ENCODE data around the gene C21orf91.

The C21orf91 gene

DNA sequence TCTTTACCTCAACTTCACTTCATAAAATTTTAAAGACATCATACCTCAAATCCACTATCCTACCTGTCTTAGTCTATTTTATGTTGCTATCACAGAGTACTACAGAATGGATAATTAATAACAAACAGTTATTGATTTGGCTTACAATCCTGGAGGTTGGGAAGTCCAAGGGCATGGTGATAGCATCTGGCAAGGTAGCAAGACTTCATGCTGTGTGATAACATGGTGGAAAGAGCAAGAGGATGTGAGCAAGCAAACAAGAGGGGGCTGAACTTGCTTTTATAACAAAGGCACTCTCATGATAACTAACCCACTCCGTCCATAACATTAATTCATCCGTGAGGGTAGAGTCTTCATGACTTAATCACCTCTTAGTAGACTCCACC is 33.8 kb downstream of the C21orf91 start:
- H3K27ac ChIP-seq (ENCODE audit: low read depth, low read length), result no peak overlapping the region

DNA sequence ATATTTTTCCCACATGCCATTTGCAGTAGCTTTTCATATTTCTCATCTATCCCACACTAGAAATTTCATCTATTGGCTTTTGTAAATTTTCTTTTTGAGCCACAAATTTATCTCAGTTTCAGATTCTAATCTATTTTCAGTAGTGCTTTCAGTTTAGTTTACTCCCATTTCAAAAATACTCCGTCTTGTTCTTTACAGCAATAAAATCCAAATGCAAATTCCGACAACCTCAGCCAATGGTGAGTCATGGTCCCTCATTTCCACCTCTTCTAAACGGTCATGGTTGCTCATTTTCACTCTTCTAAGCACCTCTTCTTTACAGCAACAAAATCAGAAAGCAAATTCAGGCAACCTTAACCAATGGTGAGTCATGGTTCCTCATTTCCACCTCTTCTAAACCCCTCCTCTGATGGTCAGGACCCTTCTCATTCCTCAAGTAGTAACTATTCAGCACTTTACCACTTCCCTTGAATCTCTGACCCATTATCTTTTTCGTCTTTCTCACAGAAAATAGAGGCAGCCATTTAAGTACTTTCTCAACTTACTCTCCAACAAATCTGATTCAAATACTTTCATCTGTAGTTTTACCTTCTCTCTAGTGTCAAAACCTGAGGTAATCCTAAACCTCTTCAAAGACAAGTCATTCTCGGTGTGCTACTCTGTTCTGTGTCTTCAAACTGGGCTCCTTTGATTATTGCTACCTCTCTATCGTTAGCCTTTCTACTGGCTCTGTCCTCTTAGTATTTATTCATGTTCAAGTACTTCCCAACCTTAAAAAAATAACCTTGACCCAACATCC is 34.4 kb downstream of the C21orf91 start:
- Histone ChIP-seq H3K4me1 (ENCODE audit: control insufficient read depth, insufficient read depth, low read length) (peaks cover 19% of the 10 kb centered on the region; the same call in 1 of the 2 replicates), H3K9me3 (ENCODE audit: control insufficient read depth, insufficient read depth, low read length) (no peaks in the 10 kb centered on the region), H3K9ac (ENCODE audit: low read depth, low read length) (no peak overlapping the region), H3K27ac (ENCODE audit: low read depth, low read length) (no peak overlapping the region), H3K36me3 (ENCODE audit: control insufficient read depth, insufficient read depth, low read length) (peaks cover 19% of the 10 kb centered on the region), H3K4me3 (ENCODE audit: low read depth, low read length) (no peak overlapping the region), H3K27me3 (ENCODE audit: control insufficient read depth, insufficient read depth, low read length) (no peaks in the 10 kb centered on the region)

More for the DNA sequence above, 33.8 kb downstream of the C21orf91 start:
- Histone ChIP-seq H3K9ac (ENCODE audit: low read depth, low read length) (no peak overlapping the region), H3K27me3 (ENCODE audit: control insufficient read depth, insufficient read depth, low read length) (no peaks in the 10 kb centered on the region), H3K4me3 (ENCODE audit: low read depth, low read length) (no peak overlapping the region), H3K36me3 (ENCODE audit: control insufficient read depth, insufficient read depth, low read length) (peaks cover 19% of the 10 kb centered on the region), H3K4me1 (ENCODE audit: control insufficient read depth, insufficient read depth, low read length) (peaks cover 19% of the 10 kb centered on the region; the same call in 1 of the 2 replicates), H3K9me3 (ENCODE audit: control insufficient read depth, insufficient read depth, low read length) (no peaks in the 10 kb centered on the region)

DNA sequence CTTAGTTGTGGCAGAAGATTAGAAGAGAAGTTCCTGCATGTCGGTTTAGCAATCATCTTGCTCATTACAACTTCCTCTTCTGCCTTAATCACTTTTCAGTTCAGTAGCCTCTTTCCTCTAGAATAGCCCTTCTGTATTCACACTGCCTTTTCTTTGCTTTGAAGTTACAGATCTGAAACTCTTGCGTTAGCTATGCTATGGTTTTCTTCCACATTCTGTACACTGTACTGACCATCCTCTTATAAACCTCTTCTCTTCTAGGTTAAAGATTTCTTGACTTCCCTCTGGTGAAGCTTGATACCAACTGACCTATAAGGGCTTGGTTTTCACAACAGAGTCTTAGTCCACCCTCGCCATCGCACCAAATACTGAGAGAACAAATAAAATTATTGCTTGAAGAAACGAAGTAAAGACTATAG is 35.0 kb downstream of the C21orf91 start:
- Histone ChIP-seq H3K9ac (ENCODE audit: low read depth, low read length) (no peak overlapping the region), H3K27me3 (ENCODE audit: control insufficient read depth, insufficient read depth, low read length) (no peaks in the 10 kb centered on the region), H3K4me3 (ENCODE audit: low read depth, low read length) (no peak overlapping the region), H3K36me3 (ENCODE audit: control insufficient read depth, insufficient read depth, low read length) (peaks cover 19% of the 10 kb centered on the region), H3K9me3 (ENCODE audit: control insufficient read depth, insufficient read depth, low read length) (no peaks in the 10 kb centered on the region), H3K27ac (ENCODE audit: low read depth, low read length) (no peak overlapping the region), H3K4me1 (ENCODE audit: control insufficient read depth, insufficient read depth, low read length) (peaks cover 19% of the 10 kb centered on the region; the same call in 1 of the 2 replicates)

DNA sequence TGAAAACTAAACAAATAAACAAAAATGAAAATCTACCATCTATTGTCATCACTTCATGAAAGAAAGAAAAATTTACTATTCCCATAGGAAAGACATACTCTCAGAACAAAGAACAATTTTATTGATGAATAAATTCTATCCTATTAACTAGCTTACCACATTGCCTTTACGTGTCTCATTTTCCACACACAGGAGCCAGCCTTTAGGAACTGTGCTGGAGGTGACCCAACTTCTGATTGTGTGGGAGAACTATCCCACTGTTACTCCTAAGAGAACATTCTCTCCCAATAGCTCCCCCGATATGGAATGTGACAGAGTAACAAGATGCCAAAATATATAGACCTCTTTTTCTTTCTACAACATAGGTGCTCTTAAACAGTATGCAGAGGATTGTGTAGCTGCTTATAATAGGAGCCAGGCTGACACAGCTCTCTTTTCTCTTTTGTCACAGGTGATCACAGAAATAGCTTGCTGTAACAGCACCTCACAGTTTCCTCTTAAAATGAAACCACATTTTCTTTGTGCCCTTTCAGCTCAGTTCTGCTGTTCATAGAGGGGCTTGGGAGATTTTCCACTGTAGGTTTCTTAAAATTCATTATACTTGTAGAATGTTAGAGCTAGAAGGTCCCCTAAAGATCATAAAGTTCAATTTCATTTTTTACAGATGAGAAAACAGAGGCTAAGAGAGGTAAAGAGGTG is 35.5 kb downstream of the C21orf91 start:
- Histone ChIP-seq H3K9me3 (ENCODE audit: control insufficient read depth, insufficient read depth, low read length) (no peaks in the 10 kb centered on the region), H3K9ac (ENCODE audit: low read depth, low read length) (no peak overlapping the region), H3K4me1 (ENCODE audit: control insufficient read depth, insufficient read depth, low read length) (peaks cover 19% of the 10 kb centered on the region; the same call in 1 of the 2 replicates), H3K36me3 (ENCODE audit: control insufficient read depth, insufficient read depth, low read length) (peaks cover 19% of the 10 kb centered on the region), H3K27me3 (ENCODE audit: control insufficient read depth, insufficient read depth, low read length) (no peaks in the 10 kb centered on the region), H3K4me3 (ENCODE audit: low read depth, low read length) (no peak overlapping the region), H3K27ac (ENCODE audit: low read depth, low read length) (no peak overlapping the region)

DNA sequence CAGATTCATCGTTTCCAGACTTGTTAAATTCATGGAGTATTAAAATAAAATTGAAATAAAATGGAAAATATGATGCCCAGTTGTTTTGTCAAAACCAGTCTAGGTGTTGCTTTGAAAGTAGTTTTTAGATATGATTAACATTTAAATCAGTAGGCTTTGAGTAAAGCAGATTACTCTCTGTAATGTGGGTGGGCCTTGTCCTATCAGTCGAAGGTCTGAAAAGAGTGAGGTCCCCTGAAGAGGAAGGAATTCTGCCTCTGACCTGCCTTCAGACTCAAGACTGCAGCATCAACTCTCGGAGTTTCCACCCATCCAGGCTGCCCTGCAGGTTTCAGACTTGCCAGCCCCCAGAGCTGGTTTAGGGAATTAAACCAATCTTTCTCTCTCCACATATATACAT is 36.2 kb downstream of the C21orf91 start:
- Histone ChIP-seq H3K9ac (ENCODE audit: low read depth, low read length) (no peak overlapping the region), H3K9me3 (ENCODE audit: control insufficient read depth, insufficient read depth, low read length) (no peaks in the 10 kb centered on the region), H3K27ac (ENCODE audit: low read depth, low read length) (no peak overlapping the region), H3K36me3 (ENCODE audit: control insufficient read depth, insufficient read depth, low read length) (peaks cover 19% of the 10 kb centered on the region), H3K4me3 (ENCODE audit: low read depth, low read length) (no peak overlapping the region), H3K27me3 (ENCODE audit: control insufficient read depth, insufficient read depth, low read length) (no peaks in the 10 kb centered on the region), H3K4me1 (ENCODE audit: control insufficient read depth, insufficient read depth, low read length) (peaks cover 19% of the 10 kb centered on the region; the same call in 1 of the 2 replicates)

DNA sequence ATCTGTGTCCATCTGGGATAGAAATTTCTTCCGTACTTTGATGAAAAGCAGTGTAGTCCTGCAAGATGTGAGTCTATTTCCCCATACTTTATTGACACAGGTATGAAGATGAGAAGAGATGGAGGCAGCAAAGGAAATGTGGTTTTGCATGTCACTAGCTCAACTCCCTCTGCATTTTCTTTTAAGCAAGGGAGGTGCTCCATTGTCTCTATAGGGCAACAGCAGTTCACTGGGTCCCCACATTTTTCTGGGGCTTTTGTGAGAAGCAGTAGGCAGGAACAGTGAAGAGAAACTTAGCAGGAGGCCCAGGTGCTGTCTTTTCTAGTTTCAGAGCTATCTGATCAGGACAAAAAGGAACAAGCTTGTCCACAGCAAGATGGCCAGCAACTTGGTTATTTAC is 37.1 kb downstream of the C21orf91 start:
- peaks cover 16% of the 10 kb centered on the region for H3K36me3 ChIP-seq (ENCODE audit: control insufficient read depth, insufficient read depth, low read length)
- no peak overlapping the region for H3K4me3 ChIP-seq (ENCODE audit: low read depth, low read length)
- H3K27me3 ChIP-seq (ENCODE audit: control insufficient read depth, insufficient read depth, low read length), result no peaks in the 10 kb centered on the region
- peak overlapping the region; percentile 1 for H3K27ac ChIP-seq (ENCODE audit: low read depth, low read length)
- no peak overlapping the region for H3K9ac ChIP-seq (ENCODE audit: low read depth, low read length)
- peaks cover 19% of the 10 kb centered on the region; the same call in 1 of the 2 replicates for H3K4me1 ChIP-seq (ENCODE audit: control insufficient read depth, insufficient read depth, low read length)
- no peaks in the 10 kb centered on the region for H3K9me3 ChIP-seq (ENCODE audit: control insufficient read depth, insufficient read depth, low read length)

DNA sequence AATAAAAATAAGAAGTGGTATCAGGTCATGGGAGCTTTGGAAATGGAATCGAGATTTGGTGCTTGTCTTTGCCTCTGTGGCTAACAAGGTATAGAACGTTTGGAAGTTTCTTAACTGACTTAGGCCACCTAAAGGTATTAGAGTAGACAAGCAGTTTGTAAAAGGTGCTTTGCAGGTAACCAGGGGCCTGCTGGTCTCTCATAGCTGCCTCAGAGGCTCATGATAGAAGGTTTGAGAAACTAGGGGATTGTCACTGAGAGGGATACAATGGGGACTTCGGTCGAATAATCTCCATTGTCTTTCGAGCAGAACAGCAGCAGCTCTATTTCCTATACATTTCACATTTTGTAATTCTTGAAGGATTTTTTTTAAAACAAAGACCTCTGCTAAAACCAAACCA is 37.6 kb downstream of the C21orf91 start:
- Histone ChIP-seq H3K27ac (ENCODE audit: low read depth, low read length) (no peak overlapping the region), H3K4me3 (ENCODE audit: low read depth, low read length) (no peak overlapping the region), H3K36me3 (ENCODE audit: control insufficient read depth, insufficient read depth, low read length) (peaks cover 11% of the 10 kb centered on the region), H3K27me3 (ENCODE audit: control insufficient read depth, insufficient read depth, low read length) (no peaks in the 10 kb centered on the region), H3K9ac (ENCODE audit: low read depth, low read length) (no peak overlapping the region), H3K4me1 (ENCODE audit: control insufficient read depth, insufficient read depth, low read length) (peaks cover 19% of the 10 kb centered on the region; the same call in 1 of the 2 replicates), H3K9me3 (ENCODE audit: control insufficient read depth, insufficient read depth, low read length) (no peaks in the 10 kb centered on the region)

DNA sequence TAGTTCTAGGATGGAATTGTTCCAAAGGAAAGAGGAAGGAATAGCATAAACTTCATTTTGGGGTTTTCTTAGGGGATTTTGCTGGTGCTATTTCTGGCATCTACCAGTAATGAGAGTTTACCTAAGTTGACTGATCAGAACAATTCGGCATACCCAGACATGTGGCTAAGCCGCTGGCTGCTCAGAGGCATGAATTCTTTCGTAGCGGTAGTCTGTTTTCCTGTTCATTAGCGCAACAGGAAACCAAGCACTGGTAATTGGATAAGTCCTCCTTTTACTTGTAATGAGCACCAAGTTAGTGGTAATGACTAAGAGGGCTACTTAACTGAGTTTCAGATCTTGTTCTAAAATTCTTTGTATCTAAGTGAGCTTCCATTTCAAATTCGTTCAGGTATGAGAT is 38.6 kb downstream of the C21orf91 start:
- H3K27ac ChIP-seq (ENCODE audit: low read depth, low read length), result no peak overlapping the region
- no peak overlapping the region for H3K9ac ChIP-seq (ENCODE audit: low read depth, low read length)
- no peaks in the 10 kb centered on the region for H3K27me3 ChIP-seq (ENCODE audit: control insufficient read depth, insufficient read depth, low read length)
- peaks cover 3% of the 10 kb centered on the region; the same call in 1 of the 2 replicates for H3K36me3 ChIP-seq (ENCODE audit: control insufficient read depth, insufficient read depth, low read length)
- H3K4me3 ChIP-seq (ENCODE audit: low read depth, low read length), result no peak overlapping the region
- H3K4me1 ChIP-seq (ENCODE audit: control insufficient read depth, insufficient read depth, low read length), result peaks cover 19% of the 10 kb centered on the region; the same call in 1 of the 2 replicates
- no peaks in the 10 kb centered on the region for H3K9me3 ChIP-seq (ENCODE audit: control insufficient read depth, insufficient read depth, low read length)

DNA sequence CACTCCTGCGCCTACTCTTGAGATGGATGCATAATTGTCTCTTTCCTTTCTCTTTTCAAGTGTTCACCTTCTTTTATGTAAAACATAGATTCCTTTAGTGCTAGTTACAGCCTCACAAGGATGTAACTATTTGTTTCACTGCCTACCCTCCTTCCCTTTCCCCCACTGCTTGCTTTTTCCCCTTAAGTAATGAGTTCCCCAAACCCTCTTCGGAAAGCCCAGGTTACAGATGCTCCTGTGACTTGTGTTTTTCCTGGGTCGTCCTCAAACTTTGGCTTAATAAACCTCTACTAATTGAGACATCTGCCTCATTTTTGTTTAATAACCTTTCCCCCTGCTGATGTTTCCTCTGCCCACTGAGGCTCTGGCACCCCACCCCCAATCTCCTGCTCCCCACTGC is 39.2 kb downstream of the C21orf91 start:
- Histone ChIP-seq H3K4me3 (ENCODE audit: low read depth, low read length) (no peak overlapping the region), H3K9me3 (ENCODE audit: control insufficient read depth, insufficient read depth, low read length) (no peaks in the 10 kb centered on the region), H3K4me1 (ENCODE audit: control insufficient read depth, insufficient read depth, low read length) (peaks cover 19% of the 10 kb centered on the region; the same call in 1 of the 2 replicates), H3K27me3 (ENCODE audit: control insufficient read depth, insufficient read depth, low read length) (no peaks in the 10 kb centered on the region), H3K27ac (ENCODE audit: low read depth, low read length) (no peak overlapping the region), H3K36me3 (ENCODE audit: control insufficient read depth, insufficient read depth, low read length) (no peaks in the 10 kb centered on the region), H3K9ac (ENCODE audit: low read depth, low read length) (no peak overlapping the region)

DNA sequence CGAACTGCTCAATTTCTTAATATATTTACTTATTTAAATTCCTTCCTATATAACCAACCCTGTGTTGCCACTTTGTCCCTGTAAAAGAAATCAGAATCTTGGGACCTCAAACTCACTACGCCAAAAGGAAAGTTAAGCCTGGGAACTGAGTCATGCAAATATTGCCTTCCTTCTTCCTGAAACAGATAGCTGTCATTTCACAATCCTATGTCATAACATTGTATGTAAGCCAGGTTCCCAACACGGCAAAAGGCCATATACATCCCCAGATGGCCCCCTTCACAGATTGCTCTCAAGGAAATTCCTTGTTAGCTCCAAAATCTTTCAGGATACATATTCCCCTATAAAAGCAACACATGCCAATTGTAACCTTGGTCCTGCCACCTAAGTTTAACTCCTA is 39.7 kb downstream of the C21orf91 start:
- Histone ChIP-seq H3K9ac (ENCODE audit: low read depth, low read length) (no peak overlapping the region), H3K4me3 (ENCODE audit: low read depth, low read length) (no peak overlapping the region), H3K9me3 (ENCODE audit: control insufficient read depth, insufficient read depth, low read length) (no peaks in the 10 kb centered on the region), H3K27me3 (ENCODE audit: control insufficient read depth, insufficient read depth, low read length) (no peaks in the 10 kb centered on the region), H3K4me1 (ENCODE audit: control insufficient read depth, insufficient read depth, low read length) (peaks cover 19% of the 10 kb centered on the region; the same call in 1 of the 2 replicates), H3K27ac (ENCODE audit: low read depth, low read length) (no peak overlapping the region), H3K36me3 (ENCODE audit: control insufficient read depth, insufficient read depth, low read length) (no peaks in the 10 kb centered on the region)

Measured in HUES48 (cell line).